Measurements from ENCODE around the gene BTBD2. TPM values are rescaled to one million over a fixed set of nuclear protein-coding genes. Genes with fewer than 3 reads are reported as not detected.

The BTBD2 gene
- total and polyA plus RNA-seq, 2 of the 13 experiments (the other 11 are each of a cell fraction or from before 2014, with no cell fraction given): 28.1 to 45.3 TPM

GRCh38 chr19:2059422-2060201, 44.1 kb upstream of the BTBD2 start (continued):
- TF ChIP-seq, protein P1, sequence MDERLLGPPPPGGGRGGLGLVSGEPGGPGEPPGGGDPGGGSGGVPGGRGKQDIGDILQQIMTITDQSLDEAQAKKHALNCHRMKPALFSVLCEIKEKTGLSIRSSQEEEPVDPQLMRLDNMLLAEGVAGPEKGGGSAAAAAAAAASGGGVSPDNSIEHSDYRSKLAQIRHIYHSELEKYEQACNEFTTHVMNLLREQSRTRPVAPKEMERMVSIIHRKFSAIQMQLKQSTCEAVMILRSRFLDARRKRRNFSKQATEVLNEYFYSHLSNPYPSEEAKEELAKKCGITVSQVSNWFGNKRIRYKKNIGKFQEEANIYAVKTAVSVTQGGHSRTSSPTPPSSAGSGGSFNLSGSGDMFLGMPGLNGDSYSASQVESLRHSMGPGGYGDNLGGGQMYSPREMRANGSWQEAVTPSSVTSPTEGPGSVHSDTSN (CRISPR knock-in tag; IDR thresholded peaks at IDR 0.05): no peak
- TF ChIP-seq ATF7 (IDR thresholded peaks at IDR 0.05): no peak
- TF ChIP-seq ATF7 (CRISPR knock-in tag; IDR thresholded peaks at IDR 0.05): no peak; the same call in 1 of the 2 replicates
- TF ChIP-seq, protein P2, sequence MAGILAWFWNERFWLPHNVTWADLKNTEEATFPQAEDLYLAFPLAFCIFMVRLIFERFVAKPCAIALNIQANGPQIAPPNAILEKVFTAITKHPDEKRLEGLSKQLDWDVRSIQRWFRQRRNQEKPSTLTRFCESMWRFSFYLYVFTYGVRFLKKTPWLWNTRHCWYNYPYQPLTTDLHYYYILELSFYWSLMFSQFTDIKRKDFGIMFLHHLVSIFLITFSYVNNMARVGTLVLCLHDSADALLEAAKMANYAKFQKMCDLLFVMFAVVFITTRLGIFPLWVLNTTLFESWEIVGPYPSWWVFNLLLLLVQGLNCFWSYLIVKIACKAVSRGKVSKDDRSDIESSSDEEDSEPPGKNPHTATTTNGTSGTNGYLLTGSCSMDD (CRISPR knock-in tag; IDR thresholded peaks at IDR 0.05): no peak
- no peak for TF ChIP-seq SMARCC2 (IDR thresholded peaks at IDR 0.05)
- TF ChIP-seq MTA3 (CRISPR knock-in tag; IDR thresholded peaks at IDR 0.05): no peak
- TF ChIP-seq ZNF18 (CRISPR knock-in tag; IDR thresholded peaks at IDR 0.05; ENCODE audit: insufficient replicate concordance): no peak
- TF ChIP-seq, protein P3, sequence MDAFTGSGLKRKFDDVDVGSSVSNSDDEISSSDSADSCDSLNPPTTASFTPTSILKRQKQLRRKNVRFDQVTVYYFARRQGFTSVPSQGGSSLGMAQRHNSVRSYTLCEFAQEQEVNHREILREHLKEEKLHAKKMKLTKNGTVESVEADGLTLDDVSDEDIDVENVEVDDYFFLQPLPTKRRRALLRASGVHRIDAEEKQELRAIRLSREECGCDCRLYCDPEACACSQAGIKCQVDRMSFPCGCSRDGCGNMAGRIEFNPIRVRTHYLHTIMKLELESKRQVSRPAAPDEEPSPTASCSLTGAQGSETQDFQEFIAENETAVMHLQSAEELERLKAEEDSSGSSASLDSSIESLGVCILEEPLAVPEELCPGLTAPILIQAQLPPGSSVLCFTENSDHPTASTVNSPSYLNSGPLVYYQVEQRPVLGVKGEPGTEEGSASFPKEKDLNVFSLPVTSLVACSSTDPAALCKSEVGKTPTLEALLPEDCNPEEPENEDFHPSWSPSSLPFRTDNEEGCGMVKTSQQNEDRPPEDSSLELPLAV (CRISPR knock-in tag; conservative IDR thresholded peaks at IDR 0.05; ENCODE audit: low read depth): no peak
- no peak for TF ChIP-seq GATA4 (IDR thresholded peaks at IDR 0.05; ENCODE audit: borderline replicate concordance, low read depth)
- TF ChIP-seq FOSL1 (CRISPR knock-in tag; IDR thresholded peaks at IDR 0.05; ENCODE audit: borderline replicate concordance): no peak; the same call in 1 of the 2 replicates
- TF ChIP-seq FOXM1 (CRISPR knock-in tag; IDR thresholded peaks at IDR 0.05): no peak
- peak; percentile 33; the same call in 1 of the 2 replicates for TF ChIP-seq SIN3A (IDR thresholded peaks at IDR 0.05; ENCODE audit: borderline replicate concordance, low read depth, low read length)
- TF ChIP-seq, protein P4, sequence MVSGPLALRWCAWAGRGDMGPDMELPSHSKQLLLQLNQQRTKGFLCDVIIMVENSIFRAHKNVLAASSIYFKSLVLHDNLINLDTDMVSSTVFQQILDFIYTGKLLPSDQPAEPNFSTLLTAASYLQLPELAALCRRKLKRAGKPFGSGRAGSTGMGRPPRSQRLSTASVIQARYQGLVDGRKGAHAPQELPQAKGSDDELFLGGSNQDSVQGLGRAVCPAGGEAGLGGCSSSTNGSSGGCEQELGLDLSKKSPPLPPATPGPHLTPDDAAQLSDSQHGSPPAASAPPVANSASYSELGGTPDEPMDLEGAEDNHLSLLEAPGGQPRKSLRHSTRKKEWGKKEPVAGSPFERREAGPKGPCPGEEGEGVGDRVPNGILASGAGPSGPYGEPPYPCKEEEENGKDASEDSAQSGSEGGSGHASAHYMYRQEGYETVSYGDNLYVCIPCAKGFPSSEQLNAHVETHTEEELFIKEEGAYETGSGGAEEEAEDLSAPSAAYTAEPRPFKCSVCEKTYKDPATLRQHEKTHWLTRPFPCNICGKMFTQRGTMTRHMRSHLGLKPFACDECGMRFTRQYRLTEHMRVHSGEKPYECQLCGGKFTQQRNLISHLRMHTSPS (CRISPR knock-in tag; IDR thresholded peaks at IDR 0.05; ENCODE audit: low read depth): no peak; the same call in 1 of the 2 replicates
- peak; percentile 75 for TF ChIP-seq RARA (CRISPR knock-in tag; IDR thresholded peaks at IDR 0.05)
- TF ChIP-seq TP53 (CRISPR knock-in tag; conservative IDR thresholded peaks at IDR 0.05): no peak
- TF ChIP-seq ZC3H4 (CRISPR knock-in tag; IDR thresholded peaks at IDR 0.05; ENCODE audit: borderline replicate concordance): no peak; the same call in 1 of the 2 replicates
- TF ChIP-seq ZNF160 (CRISPR knock-in tag; IDR thresholded peaks at IDR 0.05): peak; percentile 55; the same call in 1 of the 2 replicates

Measured in HepG2 (cell line).